ENCODE data around the gene HOXA11.
A peak's percentile ranks its signal among the peaks of the same experiment; 100 is the strongest.

The HOXA11 gene

GRCh38 chr7:27172315-27172774, 12.7 kb downstream of the HOXA11 start:
- DNase-seq: peak in 3 of 10 donors; percentile 27 to 51 (median 40)
- intact Hi-C loops (cut with DNase I): no loop called here

GRCh38 chr7:27171637-27172314, 13.3 kb downstream of the HOXA11 start:
- DNase-seq: peak in 4 of 10 donors; percentile 6 to 46 (median 21)
- intact Hi-C loops (cut with DNase I): no loop called here

- intact Hi-C loops (cut with DNase I): no loop called here
- peak in 4 of 10 donors; percentile 2 to 72 (median 53) for DNase-seq
Measured at GRCh38 chr7:27171325-27171636, 13.8 kb downstream of the HOXA11 start.

GRCh38 chr7:27170426-27171324, 14.4 kb downstream of the HOXA11 start:
- intact Hi-C loops (cut with DNase I): no loop called here
- DNase-seq: no peak

GRCh38 chr7:27169658-27170425, 15.2 kb downstream of the HOXA11 start:
- intact Hi-C loops (cut with DNase I): loop anchor here (10.0 kb wide), 1 partner anchor 1275 kb away; no protein-coding TSS in a partner anchor
- DNase-seq: peak in 3 of 10 donors; percentile 22 to 66 (median 29)

- DNase-seq: peak in 2 of 10 donors; percentile 58 to 74
- intact Hi-C loops (cut with DNase I): loop anchor here (10.0 kb wide), 1 partner anchor 1274 kb away; no protein-coding TSS in a partner anchor
Measured at GRCh38 chr7:27168265-27168947, 16.6 kb downstream of the HOXA11 start.

- no peak for DNase-seq
- intact Hi-C loops (cut with DNase I): loop anchor here (10.0 kb wide), 1 partner anchor 1273 kb away; no protein-coding TSS in a partner anchor
Measured at GRCh38 chr7:27167916-27168264, 17.1 kb downstream of the HOXA11 start.

- peak in 2 of 10 donors; percentile 41 to 65 for DNase-seq
- intact Hi-C loops (cut with DNase I): loop anchor here (10.0 kb wide), 1 partner anchor 1272 kb away; no protein-coding TSS in a partner anchor
Measured at GRCh38 chr7:27166531-27167505, 18.2 kb downstream of the HOXA11 start.

- peak in 3 of 10 donors; percentile 31 to 72 (median 33) for DNase-seq
- intact Hi-C loops (cut with DNase I): loop anchor here (10.0 kb wide), 1 partner anchor 1271 kb away; no protein-coding TSS in a partner anchor
Measured at GRCh38 chr7:27165996-27166530, 19.0 kb downstream of the HOXA11 start.

GRCh38 chr7:27165089-27165995, 19.7 kb downstream of the HOXA11 start, which contains the start of gene HOXA9:
Gene HOXA9 (minus strand): TSS chr7:27165537. CDS start chr7:27165457, 80 bp downstream.
- DNase-seq: peak in 4 of 10 donors; percentile 19 to 61 (median 50)
- intact Hi-C loops (cut with DNase I): loop anchor here (10.0 kb wide), 1 partner anchor 1271 kb away; no protein-coding TSS in a partner anchor

- peak in 3 of 10 donors; percentile 47 to 77 (median 51) for DNase-seq
- intact Hi-C loops (cut with DNase I): loop anchor here (5.0 to 10.0 kb wide), 3 partner anchors 497 to 1270 kb away; no protein-coding TSS in a partner anchor
Measured at GRCh38 chr7:27164367-27165088, 20.5 kb downstream of the HOXA11 start.

- no peak for DNase-seq
Measured at GRCh38 chr7:27164045-27164366, 21.0 kb downstream of the HOXA11 start.

GRCh38 chr7:27163288-27164044, 21.6 kb downstream of the HOXA11 start:
- intact Hi-C loops (cut with DNase I): loop anchor here (5.0 to 10.0 kb wide), 3 partner anchors 496 to 1269 kb away; no protein-coding TSS in a partner anchor
- DNase-seq: peak in 3 of 10 donors; percentile 33 to 59 (median 43)

More at GRCh38 chr7:27164045-27164366, 21.0 kb downstream of the HOXA11 start:
- intact Hi-C loops (cut with DNase I): loop anchor here (5.0 to 10.0 kb wide), 3 partner anchors 497 to 1269 kb away; no protein-coding TSS in a partner anchor

- no peak for DNase-seq
- intact Hi-C loops (cut with DNase I): loop anchor here (5.0 to 10.0 kb wide), 3 partner anchors 495 to 1268 kb away; no protein-coding TSS in a partner anchor
Measured at GRCh38 chr7:27162561-27163287, 22.3 kb downstream of the HOXA11 start.

Measured in posterior cingulate gyrus (tissue), 11 donors.